SW 1271 (cell line): ENCODE measurements around the gene CD6.
"Not testable (repeated sequence)": the region's sequence is repeated elsewhere in the genome, so short reads cannot be mapped to it uniquely, and the experiment has no call there.

Experiments
- DNase-seq, 2 experiments: peaks; one replicate each; lab custom pipeline; 2025; lab: John Stamatoyannopoulos, UW

CD6 gene

GRCh38 chr11:61055776-61056175 lies 84.3 kb downstream of the CD6 start:
- DNase-seq, result no peak

- DNase-seq, result no peak
Observed at GRCh38 chr11:61056571-61056970, 85.1 kb downstream of the CD6 start.

- DNase-seq, result no peak
Observed at GRCh38 chr11:61056981-61057380, 85.5 kb downstream of the CD6 start.

DNA sequence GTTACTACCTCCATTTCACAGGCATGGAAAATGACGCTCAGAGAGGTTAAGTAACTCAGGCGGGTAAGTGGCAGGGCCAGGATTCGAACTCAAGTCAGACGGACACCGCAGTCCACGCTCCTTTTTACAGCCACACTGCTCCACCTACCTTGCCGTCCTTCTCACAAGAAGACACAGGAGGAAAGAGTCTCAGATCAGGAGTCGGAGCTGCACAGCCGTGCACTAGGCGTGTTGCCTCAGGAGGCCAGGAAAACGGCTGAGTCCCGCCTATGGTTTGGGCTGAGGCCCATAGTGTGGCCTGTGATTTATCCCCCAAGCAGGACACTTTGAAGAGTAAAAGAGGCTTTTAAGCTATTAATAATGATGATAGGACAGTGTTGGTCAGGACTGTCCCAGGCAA lies 86.1 kb downstream of the CD6 start:
- DNase-seq, result no peak

DNA sequence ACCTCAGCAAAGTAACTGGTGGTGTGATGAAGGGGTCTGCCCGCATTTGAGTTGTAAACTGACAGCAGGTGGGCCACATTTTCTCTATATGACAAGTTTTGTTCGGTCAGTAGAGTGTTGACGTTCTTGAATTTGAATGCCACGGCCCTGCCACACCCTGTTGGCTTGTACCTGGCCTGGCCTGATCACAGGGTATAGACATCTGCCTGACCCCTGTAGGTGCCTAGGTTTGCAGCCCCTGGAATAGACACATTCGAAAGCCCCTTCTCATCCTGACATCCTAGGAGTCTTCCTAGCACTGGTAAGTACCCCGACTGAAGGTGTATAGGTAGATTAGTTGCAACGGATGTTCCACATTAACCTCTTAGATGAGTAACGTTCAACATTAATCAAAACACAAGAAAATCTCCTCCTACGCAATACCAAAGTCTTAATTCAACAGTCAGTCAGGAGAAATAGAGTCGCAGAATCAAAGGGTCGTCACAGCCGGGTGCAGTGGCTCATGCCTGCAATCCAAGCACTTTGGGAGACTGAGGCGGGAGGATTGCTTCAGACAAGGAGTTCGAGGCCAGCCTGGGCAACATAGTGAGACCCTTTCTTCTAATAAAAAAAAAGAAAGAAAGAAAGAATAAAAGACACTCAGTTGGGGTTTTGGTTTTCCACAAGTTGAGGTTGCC lies 87.2 kb downstream of the CD6 start:
- no peak for DNase-seq

GRCh38 chr11:61059260-61059752 lies 87.8 kb downstream of the CD6 start:
- DNase-seq, result no peak

- no peak for DNase-seq
Observed at GRCh38 chr11:61061081-61061826, 89.8 kb downstream of the CD6 start.

- no peak for DNase-seq
Observed at GRCh38 chr11:61062181-61062930, 90.9 kb downstream of the CD6 start.

DNA sequence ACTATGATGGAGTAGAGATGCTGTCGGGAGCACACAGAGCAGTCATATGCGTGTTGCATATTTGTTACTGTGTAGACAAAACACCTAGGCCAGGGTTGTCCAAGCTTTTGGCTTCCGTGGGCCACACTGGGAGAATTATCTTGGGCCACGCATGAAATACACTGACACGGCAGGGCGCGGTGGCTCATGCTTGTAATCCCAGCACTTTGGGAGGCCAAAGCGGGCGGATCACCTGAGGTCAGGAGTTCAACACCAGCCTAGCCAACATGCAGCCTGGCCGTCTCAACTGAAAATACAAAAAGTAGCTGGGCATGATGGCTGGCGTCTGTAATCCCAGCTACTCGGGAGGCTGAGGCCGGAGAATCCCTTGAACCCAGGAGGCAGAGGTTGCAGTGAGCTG lies 93.8 kb downstream of the CD6 start:
- not testable (repeated sequence) for DNase-seq

DNA sequence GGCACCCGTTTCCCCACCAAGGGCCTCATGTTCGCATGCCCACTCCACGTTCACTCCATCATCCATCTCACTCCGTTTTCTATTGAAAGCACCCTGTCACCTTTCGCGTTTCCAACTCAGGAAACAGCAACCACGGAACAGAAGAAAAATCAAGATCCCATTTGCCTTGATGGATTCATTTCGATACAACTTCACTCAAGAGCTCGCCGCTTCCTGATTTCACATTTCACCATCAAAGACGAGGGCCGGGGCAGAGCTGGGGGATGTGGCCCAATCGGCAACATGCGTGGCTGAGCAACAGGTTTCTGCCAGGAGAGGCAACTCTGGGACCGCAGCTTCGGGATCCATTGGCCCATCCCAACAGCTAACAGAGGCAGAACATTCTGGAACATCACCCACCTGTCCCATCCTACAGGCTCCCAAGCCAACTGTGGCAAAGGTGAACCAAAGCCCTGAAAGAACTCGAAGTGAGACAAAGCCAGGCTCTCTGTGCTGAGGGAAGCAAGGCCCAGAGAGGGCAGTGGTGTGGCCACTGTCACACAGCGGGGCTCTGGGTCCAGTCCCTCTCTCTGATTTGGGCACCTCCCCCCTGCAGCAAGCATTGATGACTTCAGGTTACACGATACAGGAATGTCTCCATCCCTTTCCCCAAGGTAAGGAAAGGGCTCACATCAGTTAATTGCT lies 94.6 kb downstream of the CD6 start:
- no peak for DNase-seq

DNA sequence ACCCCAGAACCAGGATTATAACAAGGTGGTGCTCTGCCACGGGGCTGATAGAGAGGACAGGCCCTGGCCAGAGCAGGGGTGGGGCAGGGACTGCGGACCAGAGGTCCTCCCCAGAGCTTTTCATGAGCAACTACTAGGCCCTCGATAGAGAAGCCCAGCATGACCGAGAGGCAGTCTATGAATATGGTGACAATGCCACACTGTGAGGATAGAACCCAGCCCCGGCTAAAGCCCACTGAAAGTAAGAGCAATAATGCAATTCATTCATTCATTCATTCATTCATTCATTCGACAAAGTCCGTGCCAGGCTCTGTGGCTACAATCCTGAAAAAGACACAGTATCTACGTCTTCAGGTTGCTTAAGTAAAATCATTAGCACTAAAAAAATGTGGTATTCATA lies 95.2 kb downstream of the CD6 start:
- no peak for DNase-seq

DNA sequence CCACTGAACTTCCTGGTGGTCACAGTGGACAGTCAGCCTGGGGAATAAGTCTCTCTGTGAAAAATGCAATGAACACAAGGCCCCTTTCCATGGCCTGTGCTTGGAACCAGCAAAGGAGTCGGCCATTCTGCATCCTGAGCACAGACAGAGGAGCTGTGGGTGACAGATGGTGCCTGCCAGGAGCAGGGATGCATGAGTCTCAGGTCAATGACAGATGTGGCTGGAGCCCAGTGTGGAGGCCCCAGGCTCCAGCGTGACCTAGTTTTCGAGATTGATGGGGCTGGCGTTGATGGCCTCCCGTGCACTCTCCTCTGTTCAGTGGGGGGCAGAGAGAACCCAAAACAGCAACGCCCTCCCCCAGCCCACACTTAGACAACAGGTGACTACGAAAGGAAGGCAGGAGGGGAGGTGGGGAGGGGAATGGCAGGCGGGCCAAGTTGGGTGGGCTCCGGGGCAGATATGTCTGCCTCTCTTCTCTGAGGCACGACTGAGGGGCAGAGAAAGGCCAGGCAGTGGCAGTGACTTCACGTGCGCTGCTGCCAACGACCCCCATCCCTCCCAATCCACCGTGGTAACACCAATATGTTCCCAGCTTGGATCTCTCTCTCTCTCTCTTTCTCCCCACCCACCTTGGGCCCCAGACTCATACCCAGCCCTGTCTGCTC lies 96.4 kb downstream of the CD6 start:
- no peak for DNase-seq

DNA sequence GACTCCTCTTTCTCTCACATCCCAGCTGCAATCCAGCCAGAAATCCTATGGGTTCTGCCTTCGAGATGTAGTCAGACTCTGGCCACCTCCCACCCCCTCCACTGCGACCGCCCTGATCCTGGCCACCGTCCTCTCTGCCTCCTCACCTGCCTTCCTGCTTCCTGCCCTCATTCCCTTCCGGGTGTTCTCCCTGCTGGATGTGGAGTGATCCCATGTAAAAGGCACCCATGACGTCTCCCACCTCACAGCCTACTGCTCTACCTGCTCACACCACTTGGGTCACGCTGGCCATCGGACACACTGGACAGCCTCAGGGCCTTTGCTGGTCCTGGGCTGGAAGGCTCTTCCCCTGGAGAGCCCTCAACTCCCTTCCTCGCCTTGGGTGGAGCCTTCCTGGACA lies 97.1 kb downstream of the CD6 start:
- no peak for DNase-seq

DNA sequence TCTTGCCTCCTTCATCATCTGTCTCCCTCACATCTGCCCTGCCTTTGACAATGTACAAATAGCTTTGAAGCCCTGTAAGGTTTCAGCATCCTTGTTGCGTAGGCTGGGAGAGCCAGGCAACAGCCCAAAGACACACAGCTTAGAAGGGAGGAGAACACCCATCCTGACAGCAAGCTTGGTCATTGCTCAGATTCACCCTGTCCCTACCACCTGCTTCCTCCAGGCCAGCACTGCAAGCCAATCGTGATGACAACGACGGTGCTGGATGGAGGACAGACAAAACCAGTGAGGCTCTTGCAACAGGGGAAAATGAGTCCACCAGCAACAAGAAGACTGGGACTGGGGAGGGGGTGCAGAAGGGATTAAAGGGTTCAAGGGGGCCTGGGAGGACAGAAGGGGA lies 97.9 kb downstream of the CD6 start:
- DNase-seq, result no peak
